ENCODE data around the gene TEC.

GRCh38 chr4:48222491-48222890 is 47.1 kb downstream of the TEC start:
- TF ChIP-seq POLR2A (IDR thresholded peaks at IDR 0.05) = no peak
- TF ChIP-seq CTCF (IDR thresholded peaks at IDR 0.05) = no peak
